HCEC 1CT (cell line): ENCODE measurements around the gene RNF114.
"Not testable (repeated sequence)": the region's sequence is repeated elsewhere in the genome, so short reads cannot be mapped to it uniquely, and the experiment has no call there.

ENCODE experiments used
- DNase-seq: peaks from one replicate; pipeline ENCODE4 v3.0.0-alpha.2; 2017

The RNF114 gene

GRCh38 chr20:49965781-49966305 is 29.6 kb downstream of the RNF114 start:
- no peak for DNase-seq

- no peak for DNase-seq
Measured at GRCh38 chr20:49966861-49967260, 30.7 kb downstream of the RNF114 start.

- no peak for DNase-seq
Measured at GRCh38 chr20:49969234-49969633, 33.0 kb downstream of the RNF114 start.

- no peak for DNase-seq
Measured at GRCh38 chr20:49969946-49970345, 33.7 kb downstream of the RNF114 start.

GRCh38 chr20:49970498-49970897 is 34.3 kb downstream of the RNF114 start:
- no peak for DNase-seq

- DNase-seq, result no peak
Measured at GRCh38 chr20:49973981-49974380, 37.8 kb downstream of the RNF114 start.

- DNase-seq, result peak; percentile 59
Measured at GRCh38 chr20:49976542-49976941, 40.3 kb downstream of the RNF114 start.

- not testable (repeated sequence) for DNase-seq
Measured at GRCh38 chr20:49977740-49978139, 41.5 kb downstream of the RNF114 start.

- DNase-seq, result no peak
Measured at GRCh38 chr20:49978685-49979029, 42.5 kb downstream of the RNF114 start.

GRCh38 chr20:49979030-49979832 is 43.0 kb downstream of the RNF114 start:
- no peak for DNase-seq

GRCh38 chr20:49980140-49981008 is 44.2 kb downstream of the RNF114 start:
- no peak for DNase-seq

- DNase-seq, result no peak
Measured at GRCh38 chr20:49981218-49982071, 45.2 kb downstream of the RNF114 start.

- DNase-seq, result no peak
Measured at GRCh38 chr20:49982072-49982345, 45.8 kb downstream of the RNF114 start.

- DNase-seq, result peak; percentile 50
Measured at GRCh38 chr20:49982346-49983122, 46.3 kb downstream of the RNF114 start, which contains the start of gene SNAI1. SNAI1 (plus strand) TSS chr20:49982980; CDS start chr20:49983060, 80 bp downstream.

GRCh38 chr20:49983123-49983847 is 47.1 kb downstream of the RNF114 start:
- no peak for DNase-seq

- no peak for DNase-seq
Measured at GRCh38 chr20:49983848-49984408, 47.7 kb downstream of the RNF114 start.

- no peak for DNase-seq
Measured at GRCh38 chr20:49984426-49985153, 48.4 kb downstream of the RNF114 start.

- no peak for DNase-seq
Measured at GRCh38 chr20:49985157-49985556, 49.0 kb downstream of the RNF114 start.

GRCh38 chr20:49985617-49986016 is 49.4 kb downstream of the RNF114 start:
- no peak for DNase-seq

- no peak for DNase-seq
Measured at GRCh38 chr20:49986049-49986448, 49.9 kb downstream of the RNF114 start.
